ENCODE measurements around the gene FAM118A.

DNA sequence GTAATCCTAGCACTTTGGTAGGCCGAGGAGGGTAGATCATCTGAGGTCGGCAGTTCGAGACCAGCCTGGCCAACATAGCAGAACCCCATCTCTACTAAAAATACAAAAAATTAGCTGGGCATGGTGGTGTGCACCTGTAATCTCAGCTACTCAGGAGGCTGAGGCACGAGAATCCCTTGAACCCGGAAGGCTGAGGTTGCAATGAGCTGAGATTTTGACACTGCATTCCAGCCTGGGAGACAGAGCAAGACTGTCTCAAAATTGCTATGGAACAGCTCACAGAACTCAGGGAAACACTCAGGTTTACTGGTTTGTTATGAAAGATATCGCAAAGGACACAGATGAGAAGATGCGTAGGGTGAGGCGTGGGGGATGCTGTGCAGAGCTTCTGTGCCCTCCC, 2.7 kb downstream of the FAM118A start:
- no peak for TF ChIP-seq CTCF (IDR thresholded peaks at IDR 0.05; ENCODE audit: insufficient read depth, low read depth, low read length)
- no peak for TF ChIP-seq EZH2 (IDR thresholded peaks at IDR 0.05; ENCODE audit: insufficient read depth, low read length)

Data from astrocyte (in vitro differentiated cells and primary cell).